ENCODE results near the gene CYP1A2.
"Not testable (repeated sequence)": the region's sequence is repeated elsewhere in the genome, so short reads cannot be mapped to it uniquely, and the experiment has no call there.

CYP1A2 gene

DNA sequence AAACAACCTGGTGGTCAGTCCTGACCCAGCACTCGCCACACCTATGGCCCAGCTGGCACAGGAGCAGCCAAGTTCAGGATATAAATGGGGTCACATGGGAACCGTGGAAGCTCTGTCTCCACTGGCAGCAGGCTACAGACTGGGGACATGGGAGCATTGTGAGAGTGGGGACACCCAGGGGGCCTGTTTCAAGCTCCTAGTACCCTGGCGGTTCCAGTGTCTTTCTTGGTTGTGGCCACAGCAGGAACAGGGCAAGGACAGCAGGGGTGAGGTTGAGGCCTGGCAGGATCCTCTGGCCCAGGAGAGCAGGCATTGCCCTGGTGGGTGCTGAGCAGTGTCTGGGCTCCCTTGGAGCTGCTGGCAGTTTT lies 35.1 kb downstream of the CYP1A2 start:
- WGBS, 2 experiments: 87 to 89% methylated on average over 3 of the region's 3 CpGs
- Histone ChIP-seq H3K4me3 (ENCODE audit: insufficient read depth, low read depth, low read length) (no peak overlapping the region), H3K27ac (ENCODE audit: insufficient read depth, low read depth, low read length, poor library complexity, severe bottlenecking) (no peak overlapping the region), H3K36me3 (ENCODE audit: control insufficient read depth, insufficient read depth, low read length) (no peaks in the 10 kb centered on the region), H3K27me3 (ENCODE audit: control insufficient read depth, insufficient read depth, low read length, poor library complexity, severe bottlenecking) (peaks cover 15% of the 10 kb centered on the region), H3K4me1 (ENCODE audit: control insufficient read depth, insufficient read depth, low read length) (peaks cover 39% of the 10 kb centered on the region), H3K9me3 (ENCODE audit: control insufficient read depth, low read length) (no peaks in the 10 kb centered on the region)

DNA sequence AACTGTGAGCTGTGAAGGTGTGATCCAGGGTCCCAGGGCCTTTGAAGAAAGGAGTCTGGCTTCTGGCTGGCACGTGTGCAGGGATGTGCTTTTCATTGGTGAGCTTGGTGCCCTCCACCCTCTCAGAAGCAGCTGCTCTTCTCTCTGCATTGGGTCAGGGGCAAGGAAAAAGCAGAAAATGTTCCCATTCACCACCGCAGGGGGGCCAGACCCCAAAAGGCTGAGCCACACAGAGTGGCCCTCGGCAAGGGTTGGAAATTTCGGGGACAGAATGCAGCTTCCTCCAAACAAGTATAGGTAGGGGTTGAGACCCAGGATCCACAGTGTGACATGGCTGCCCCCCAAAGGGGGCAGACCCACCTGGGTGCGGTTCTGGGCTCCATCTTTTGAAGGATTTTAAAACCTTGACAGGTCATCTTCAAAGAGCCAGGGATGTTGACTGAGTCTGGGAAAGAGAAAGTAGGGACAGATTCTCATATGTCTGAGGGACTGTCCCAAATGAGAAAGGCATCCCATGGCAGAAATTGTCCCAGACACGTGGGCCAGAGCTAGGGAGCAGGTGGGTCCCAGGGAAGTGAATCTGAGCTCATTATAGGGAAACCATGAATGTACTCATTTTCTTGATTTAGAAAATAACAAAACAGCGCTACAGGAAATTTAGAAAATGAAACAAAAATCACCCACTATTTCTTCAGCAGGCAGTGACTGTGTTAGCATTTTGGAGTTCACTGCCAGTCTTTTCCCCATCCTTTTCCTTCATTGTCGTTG lies 36.0 kb downstream of the CYP1A2 start:
- Histone ChIP-seq H3K36me3 (ENCODE audit: control insufficient read depth, insufficient read depth, low read length) (no peaks in the 10 kb centered on the region), H3K4me3 (ENCODE audit: insufficient read depth, low read depth, low read length) (no peak overlapping the region), H3K27me3 (ENCODE audit: control insufficient read depth, insufficient read depth, low read length, poor library complexity, severe bottlenecking) (peaks cover 15% of the 10 kb centered on the region), H3K9me3 (ENCODE audit: control insufficient read depth, low read length) (no peaks in the 10 kb centered on the region), H3K4me1 (ENCODE audit: control insufficient read depth, insufficient read depth, low read length) (peaks cover 47% of the 10 kb centered on the region), H3K27ac (ENCODE audit: insufficient read depth, low read depth, low read length, poor library complexity, severe bottlenecking) (no peak overlapping the region)
- 90% methylated on average over 8 of the region's 8 CpGs for WGBS, 2 experiments

DNA sequence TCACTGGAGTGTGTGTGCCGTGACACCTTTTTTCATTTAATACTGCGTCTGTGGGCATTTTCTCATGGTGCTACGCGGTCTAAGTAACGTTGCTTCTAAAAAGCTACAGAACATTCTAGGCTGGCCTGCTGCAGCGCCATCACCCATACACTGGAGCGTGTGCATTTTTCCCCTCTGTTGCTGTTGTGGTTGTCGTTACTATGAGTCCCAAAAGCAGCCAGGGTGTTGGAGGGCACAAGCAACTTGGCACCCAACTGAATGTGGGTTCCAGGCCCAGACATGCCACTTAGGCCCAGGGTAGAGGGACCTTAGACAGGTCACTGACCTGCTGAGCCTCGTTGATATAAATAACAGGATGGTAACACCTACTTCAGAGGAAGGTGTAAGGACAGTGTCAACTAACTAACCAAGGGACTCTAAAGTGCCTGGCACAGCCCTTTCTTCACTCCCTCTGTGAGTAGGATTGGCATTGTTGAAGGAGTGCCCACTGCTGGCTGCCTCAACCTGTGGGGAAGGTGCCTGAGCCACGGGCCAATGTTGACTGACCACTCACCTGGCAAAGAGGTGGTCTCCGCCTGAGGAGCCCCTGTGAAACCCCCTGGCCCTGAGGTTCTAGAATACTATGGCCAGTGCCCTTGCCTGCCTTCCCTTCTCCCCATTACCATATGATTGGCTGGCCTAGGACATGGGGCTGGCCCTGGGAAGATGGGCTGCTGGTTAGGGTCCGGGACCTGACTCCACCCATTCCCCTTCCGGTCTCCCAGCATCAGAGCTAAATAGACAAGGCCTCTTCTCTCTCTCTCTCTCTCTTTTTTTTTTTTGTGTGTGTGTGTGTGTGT lies 36.8 kb downstream of the CYP1A2 start:
- no peak overlapping the region for H3K4me3 ChIP-seq (ENCODE audit: insufficient read depth, low read depth, low read length)
- peaks cover 52% of the 10 kb centered on the region for H3K4me1 ChIP-seq (ENCODE audit: control insufficient read depth, insufficient read depth, low read length)
- H3K9me3 ChIP-seq (ENCODE audit: control insufficient read depth, low read length): no peaks in the 10 kb centered on the region
- H3K27ac ChIP-seq (ENCODE audit: insufficient read depth, low read depth, low read length, poor library complexity, severe bottlenecking): no peak overlapping the region
- no peaks in the 10 kb centered on the region for H3K36me3 ChIP-seq (ENCODE audit: control insufficient read depth, insufficient read depth, low read length)
- peaks cover 12% of the 10 kb centered on the region for H3K27me3 ChIP-seq (ENCODE audit: control insufficient read depth, insufficient read depth, low read length, poor library complexity, severe bottlenecking)
- 90 to 91% methylated on average over 12 to 13 of the region's 13 CpGs for WGBS, 2 experiments

DNA sequence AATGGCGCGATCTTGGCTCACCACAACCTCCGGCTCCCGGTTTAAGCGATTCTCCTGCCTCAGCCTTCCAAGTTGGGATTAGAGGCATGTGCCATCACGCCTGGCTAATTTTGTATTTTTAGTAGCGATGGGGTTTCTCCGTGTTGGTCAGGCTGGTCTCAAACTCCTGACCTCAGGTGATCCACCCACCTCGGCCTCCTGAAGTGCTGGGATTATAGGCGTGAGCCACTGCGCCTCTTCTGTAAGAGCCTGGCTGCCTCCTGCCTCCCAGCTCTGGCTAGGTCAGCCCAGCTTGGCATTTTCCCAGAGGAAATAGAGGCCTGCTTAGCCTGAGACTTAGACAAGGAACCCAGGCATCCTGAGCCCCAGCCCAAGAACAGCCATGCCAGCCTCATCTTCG lies 37.4 kb downstream of the CYP1A2 start:
- not testable (repeated sequence) for H3K27ac ChIP-seq (ENCODE audit: insufficient read depth, low read depth, low read length, poor library complexity, severe bottlenecking); H3K36me3 ChIP-seq (ENCODE audit: control insufficient read depth, insufficient read depth, low read length); H3K9me3 ChIP-seq (ENCODE audit: control insufficient read depth, low read length); H3K27me3 ChIP-seq (ENCODE audit: control insufficient read depth, insufficient read depth, low read length, poor library complexity, severe bottlenecking); H3K4me3 ChIP-seq (ENCODE audit: insufficient read depth, low read depth, low read length)
- peaks cover 48% of the 10 kb centered on the region for H3K4me1 ChIP-seq (ENCODE audit: control insufficient read depth, insufficient read depth, low read length)
- 92 to 94% methylated on average over 12 of the region's 12 CpGs for WGBS, 2 experiments

DNA sequence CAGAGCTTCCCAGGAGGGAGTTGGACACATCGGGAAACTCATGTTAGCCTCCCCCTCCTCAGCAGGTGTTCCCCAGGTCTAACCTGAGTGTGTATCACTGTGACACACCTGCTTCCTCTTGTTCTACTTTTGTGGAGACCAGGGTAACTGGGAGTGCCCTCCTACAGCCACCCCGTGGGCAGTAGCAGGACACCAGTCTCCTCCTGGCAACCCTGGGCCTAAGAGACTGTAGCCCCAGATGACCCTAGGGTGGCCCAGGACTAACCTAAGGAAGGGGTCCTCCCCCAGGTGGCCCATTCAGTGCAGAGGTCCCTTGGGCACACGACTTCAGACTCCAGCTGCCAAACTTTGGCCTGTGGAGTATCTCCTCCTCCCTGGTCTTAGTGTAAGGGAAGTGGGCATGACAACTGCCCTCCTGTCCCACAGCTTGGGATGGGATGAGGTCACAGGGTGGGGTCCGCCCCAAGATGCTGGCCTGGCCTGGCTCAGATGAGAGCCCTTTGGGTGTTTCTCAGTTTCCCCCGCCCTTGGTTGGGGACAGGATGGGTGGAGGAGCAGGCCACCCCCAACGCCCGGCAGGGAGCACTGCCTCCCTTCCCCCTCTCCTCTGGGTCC lies 38.0 kb downstream of the CYP1A2 start:
- H3K27me3 ChIP-seq (ENCODE audit: control insufficient read depth, insufficient read depth, low read length, poor library complexity, severe bottlenecking): no peaks in the 10 kb centered on the region
- H3K27ac ChIP-seq (ENCODE audit: insufficient read depth, low read depth, low read length, poor library complexity, severe bottlenecking): no peak overlapping the region
- H3K4me3 ChIP-seq (ENCODE audit: insufficient read depth, low read depth, low read length): no peak overlapping the region
- no peaks in the 10 kb centered on the region for H3K36me3 ChIP-seq (ENCODE audit: control insufficient read depth, insufficient read depth, low read length)
- H3K4me1 ChIP-seq (ENCODE audit: control insufficient read depth, insufficient read depth, low read length): peaks cover 46% of the 10 kb centered on the region
- no peaks in the 10 kb centered on the region for H3K9me3 ChIP-seq (ENCODE audit: control insufficient read depth, low read length)
- 91 to 93% methylated on average over 7 of the region's 7 CpGs for WGBS, 2 experiments

DNA sequence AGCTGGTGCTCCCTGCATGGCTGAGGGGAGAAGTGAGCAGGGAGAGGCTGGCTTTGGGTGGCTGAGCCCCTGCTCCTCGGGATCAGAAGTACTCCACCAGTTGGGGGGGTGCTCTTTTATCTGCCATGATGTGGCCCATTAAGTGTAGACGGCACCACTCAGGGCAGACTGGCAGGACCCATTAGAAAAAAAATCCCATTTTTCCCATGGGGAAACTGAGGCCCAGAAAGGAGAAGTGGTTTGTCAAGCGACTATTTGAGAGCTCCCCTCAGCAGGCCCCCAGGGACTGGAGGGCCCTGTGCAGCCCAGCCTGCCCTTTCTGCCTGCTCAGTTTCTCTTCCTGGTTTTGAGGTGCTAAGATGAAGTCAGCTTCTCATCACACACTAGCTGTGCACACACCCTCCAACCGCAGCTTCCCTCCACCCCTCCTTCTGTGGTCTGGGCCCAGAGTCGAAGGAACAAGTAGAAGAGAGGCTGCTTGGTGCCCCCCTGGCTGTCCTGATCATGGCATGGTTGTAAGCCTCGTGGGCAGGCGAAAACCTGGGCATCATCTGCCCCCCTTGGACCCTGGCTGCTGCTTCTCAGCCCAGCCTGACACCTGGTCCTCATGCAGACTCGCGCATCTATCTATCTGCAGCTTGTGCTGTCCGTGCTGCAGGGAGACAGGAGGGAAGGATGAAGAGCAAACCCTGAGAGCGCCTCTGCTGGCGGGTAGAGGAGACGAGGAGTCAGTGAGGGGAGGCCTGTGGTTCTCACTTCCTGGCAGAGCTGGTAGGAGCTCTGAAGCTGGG lies 38.8 kb downstream of the CYP1A2 start:
- H3K4me3 ChIP-seq (ENCODE audit: insufficient read depth, low read depth, low read length): no peak overlapping the region
- H3K27ac ChIP-seq (ENCODE audit: insufficient read depth, low read depth, low read length, poor library complexity, severe bottlenecking): no peak overlapping the region
- no peaks in the 10 kb centered on the region for H3K36me3 ChIP-seq (ENCODE audit: control insufficient read depth, insufficient read depth, low read length)
- H3K27me3 ChIP-seq (ENCODE audit: control insufficient read depth, insufficient read depth, low read length, poor library complexity, severe bottlenecking): no peaks in the 10 kb centered on the region
- H3K9me3 ChIP-seq (ENCODE audit: control insufficient read depth, low read length): no peaks in the 10 kb centered on the region
- WGBS, 2 experiments: 48% methylated on average over 13 of the region's 13 CpGs
- peaks cover 48% of the 10 kb centered on the region for H3K4me1 ChIP-seq (ENCODE audit: control insufficient read depth, insufficient read depth, low read length)

DNA sequence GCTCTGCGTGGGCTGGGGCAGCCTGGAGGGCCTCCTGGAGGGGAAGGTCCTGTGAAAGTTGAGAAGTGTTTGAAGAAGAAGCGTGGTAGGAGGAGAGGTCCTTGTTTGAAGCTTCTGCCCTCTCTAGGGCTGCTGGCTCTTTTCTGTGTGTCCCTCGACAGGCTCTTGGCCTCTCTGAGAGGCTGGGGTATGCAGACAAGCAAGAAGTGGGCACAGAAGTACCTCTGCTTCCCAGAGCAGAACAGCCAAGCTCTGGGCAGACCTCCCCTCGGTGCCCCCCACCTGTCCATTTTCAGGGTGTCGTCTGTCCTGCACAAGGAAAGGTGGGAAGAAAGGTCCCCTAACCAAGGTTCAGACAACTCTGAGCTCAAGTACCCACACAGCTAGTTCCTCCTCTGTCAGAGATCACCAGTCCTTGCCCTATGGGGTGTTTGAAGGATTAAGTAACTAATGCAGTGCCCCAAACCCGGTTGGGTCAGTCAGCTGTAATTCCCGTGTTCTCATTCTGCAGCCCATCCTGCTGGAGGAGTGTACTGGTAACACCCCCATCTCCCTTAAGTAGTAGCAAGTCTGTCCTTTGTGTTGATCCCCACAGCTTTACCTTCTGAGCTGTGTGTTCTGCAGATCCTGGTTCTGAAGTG lies 39.5 kb downstream of the CYP1A2 start:
- no peaks in the 10 kb centered on the region for H3K9me3 ChIP-seq (ENCODE audit: control insufficient read depth, low read length)
- WGBS, 2 experiments: 58 to 64% methylated on average over 7 of the region's 7 CpGs
- H3K4me3 ChIP-seq (ENCODE audit: insufficient read depth, low read depth, low read length): no peak overlapping the region
- peaks cover 49% of the 10 kb centered on the region for H3K4me1 ChIP-seq (ENCODE audit: control insufficient read depth, insufficient read depth, low read length)
- no peaks in the 10 kb centered on the region for H3K27me3 ChIP-seq (ENCODE audit: control insufficient read depth, insufficient read depth, low read length, poor library complexity, severe bottlenecking)
- H3K36me3 ChIP-seq (ENCODE audit: control insufficient read depth, insufficient read depth, low read length): no peaks in the 10 kb centered on the region
- no peak overlapping the region for H3K27ac ChIP-seq (ENCODE audit: insufficient read depth, low read depth, low read length, poor library complexity, severe bottlenecking)

DNA sequence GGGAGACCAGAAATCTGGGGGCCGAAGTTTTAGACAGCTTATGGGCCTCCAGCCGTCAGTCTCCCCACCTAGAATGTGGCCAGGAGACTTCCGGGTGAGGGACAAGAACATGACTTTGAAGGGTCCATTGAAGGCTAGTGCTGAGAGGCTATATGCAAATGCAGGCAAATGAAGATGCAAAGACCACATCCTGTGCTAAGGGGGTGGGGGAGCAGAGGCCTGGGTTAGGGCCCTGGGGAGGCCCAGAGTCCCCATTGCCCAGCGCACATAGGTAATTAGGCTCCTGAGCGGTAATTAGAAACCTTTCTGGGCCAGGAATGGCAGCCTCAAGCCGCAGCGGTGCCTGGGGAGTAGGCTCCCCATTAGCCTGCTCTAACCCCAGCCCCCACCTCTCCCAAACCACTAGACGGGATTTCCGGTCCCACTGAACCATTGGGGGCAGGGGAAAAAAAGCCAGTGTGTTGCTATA lies 40.1 kb downstream of the CYP1A2 start:
- WGBS, 2 experiments: 72 to 75% methylated on average over 8 to 9 of the region's 9 CpGs
- no peak overlapping the region for H3K27ac ChIP-seq (ENCODE audit: insufficient read depth, low read depth, low read length, poor library complexity, severe bottlenecking)
- no peaks in the 10 kb centered on the region for H3K27me3 ChIP-seq (ENCODE audit: control insufficient read depth, insufficient read depth, low read length, poor library complexity, severe bottlenecking)
- no peaks in the 10 kb centered on the region for H3K36me3 ChIP-seq (ENCODE audit: control insufficient read depth, insufficient read depth, low read length)
- H3K4me1 ChIP-seq (ENCODE audit: control insufficient read depth, insufficient read depth, low read length): peaks cover 48% of the 10 kb centered on the region
- no peak overlapping the region for H3K4me3 ChIP-seq (ENCODE audit: insufficient read depth, low read depth, low read length)
- no peaks in the 10 kb centered on the region for H3K9me3 ChIP-seq (ENCODE audit: control insufficient read depth, low read length)

DNA sequence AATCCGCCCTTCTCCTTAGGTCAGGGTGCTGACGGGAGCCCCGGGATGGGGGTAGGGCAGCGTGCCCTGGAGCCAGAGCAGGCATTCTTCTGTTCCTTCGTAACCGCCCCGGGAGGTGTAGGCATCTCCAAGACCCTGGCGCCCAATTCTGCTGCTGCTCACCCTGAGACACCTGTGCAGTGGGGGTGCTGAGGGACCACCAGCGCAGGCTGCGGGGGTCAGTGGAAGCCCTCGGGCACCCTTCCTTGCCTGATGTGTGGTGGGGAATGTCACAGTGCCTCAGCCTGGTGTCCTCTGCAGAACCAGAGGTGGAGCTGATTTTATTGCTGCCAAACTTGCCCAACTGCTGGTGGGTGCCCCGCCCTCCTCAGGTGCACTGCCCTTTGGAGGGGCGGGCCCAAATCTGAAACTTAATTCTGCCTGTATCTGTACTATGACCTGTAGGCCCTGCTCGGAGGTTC lies 40.6 kb downstream of the CYP1A2 start:
- WGBS, 2 experiments: 85 to 87% methylated on average over 14 of the region's 14 CpGs
- no peaks in the 10 kb centered on the region for H3K9me3 ChIP-seq (ENCODE audit: control insufficient read depth, low read length)

More for the DNA sequence above, 40.6 kb downstream of the CYP1A2 start:
- no peak overlapping the region for H3K4me3 ChIP-seq (ENCODE audit: insufficient read depth, low read depth, low read length)
- H3K27ac ChIP-seq (ENCODE audit: insufficient read depth, low read depth, low read length, poor library complexity, severe bottlenecking): no peak overlapping the region
- H3K36me3 ChIP-seq (ENCODE audit: control insufficient read depth, insufficient read depth, low read length): no peaks in the 10 kb centered on the region
- H3K27me3 ChIP-seq (ENCODE audit: control insufficient read depth, insufficient read depth, low read length, poor library complexity, severe bottlenecking): no peaks in the 10 kb centered on the region
- H3K4me1 ChIP-seq (ENCODE audit: control insufficient read depth, insufficient read depth, low read length): peaks cover 44% of the 10 kb centered on the region

Data from ectodermal cell (in vitro differentiated cells).